ENCODE measurements around the gene TRIM54. TPM values are rescaled to one million over a fixed set of nuclear protein-coding genes. Genes with fewer than 3 reads are reported as not detected.
"Not testable (repeated sequence)": the region's sequence is repeated elsewhere in the genome, so short reads cannot be mapped to it uniquely, and the experiment has no call there.

The TRIM54 gene
- total RNA-seq, 1 experiment from 2014 or later: not detected

DNA sequence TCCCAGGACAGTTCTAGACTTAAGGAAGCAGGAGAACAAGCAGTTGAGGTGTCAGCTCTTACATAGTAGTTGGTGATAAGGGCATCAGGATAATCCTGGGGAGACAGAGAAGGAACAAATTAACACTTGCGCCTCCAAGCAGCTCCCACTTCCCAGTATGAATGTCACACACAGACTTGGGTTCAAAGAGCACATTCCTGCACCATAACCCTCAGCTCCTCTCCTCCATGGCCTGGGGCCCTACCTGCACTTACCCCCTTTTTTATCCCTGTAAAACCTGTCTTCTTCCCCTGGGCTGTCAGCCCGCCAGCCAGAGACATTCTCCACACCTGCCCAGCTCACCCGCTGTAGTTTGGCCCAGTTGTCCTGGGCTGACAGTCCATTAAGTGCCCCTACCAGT, 29.9 kb downstream of the TRIM54 start:
- DNase-seq (ENCODE audit: low read depth): no peak

DNA sequence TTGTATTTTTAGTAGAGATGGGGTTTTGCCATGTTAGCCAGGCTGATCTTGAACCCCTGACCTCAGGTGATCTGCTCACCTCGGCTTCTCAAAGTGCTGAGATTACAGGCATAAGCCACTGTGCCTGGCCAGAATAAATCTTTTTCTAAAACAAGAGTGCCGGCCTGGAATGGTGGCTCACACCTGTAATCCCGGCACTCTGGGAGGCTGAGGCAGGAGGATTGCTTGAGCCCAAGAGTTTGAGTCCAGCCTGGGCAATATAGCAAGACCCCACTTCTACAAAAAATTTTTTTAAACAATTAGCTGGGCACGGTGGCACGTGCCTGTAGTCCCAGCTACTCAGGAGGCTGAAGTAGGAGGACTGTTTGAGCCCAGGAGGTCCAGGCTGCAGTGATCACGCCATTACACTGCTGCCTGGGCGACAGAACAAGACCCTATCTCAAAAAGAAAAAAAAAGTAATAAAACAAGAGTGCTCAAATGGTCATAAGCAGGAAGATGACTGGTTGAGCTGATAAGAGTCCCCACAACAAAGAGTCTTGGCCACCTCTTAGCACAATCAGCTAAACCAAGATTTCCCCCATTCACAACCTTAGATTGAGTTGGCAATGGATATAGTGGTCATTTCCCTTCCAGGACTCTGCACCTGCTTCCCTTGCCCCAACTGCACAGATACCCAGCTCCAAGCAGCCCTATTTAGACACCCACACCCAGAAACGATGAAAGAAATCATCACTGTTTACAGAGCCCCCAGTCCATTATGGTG, 31.8 kb downstream of the TRIM54 start:
- no peak for DNase-seq (ENCODE audit: low read depth)

DNA sequence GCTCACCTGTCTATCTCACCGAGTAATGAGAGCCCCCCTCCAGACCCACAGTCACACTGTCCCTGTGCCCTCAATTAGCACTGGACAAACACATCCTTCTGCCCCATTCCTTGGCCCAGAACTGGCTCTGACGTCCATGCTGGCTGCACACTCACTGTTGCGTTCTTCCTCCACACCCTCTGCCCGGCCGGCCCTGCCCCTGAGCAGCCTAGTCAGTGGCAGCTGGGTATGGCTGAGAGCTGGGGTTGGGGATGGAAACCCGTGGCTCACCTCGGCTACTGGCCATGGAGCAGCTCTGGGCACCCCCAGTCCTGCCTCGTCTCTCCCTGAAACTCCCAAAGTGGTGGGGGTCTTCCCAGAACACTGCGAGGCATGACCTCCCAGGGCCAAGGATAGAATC, 32.5 kb downstream of the TRIM54 start:
- no peak for DNase-seq (ENCODE audit: low read depth)

DNA sequence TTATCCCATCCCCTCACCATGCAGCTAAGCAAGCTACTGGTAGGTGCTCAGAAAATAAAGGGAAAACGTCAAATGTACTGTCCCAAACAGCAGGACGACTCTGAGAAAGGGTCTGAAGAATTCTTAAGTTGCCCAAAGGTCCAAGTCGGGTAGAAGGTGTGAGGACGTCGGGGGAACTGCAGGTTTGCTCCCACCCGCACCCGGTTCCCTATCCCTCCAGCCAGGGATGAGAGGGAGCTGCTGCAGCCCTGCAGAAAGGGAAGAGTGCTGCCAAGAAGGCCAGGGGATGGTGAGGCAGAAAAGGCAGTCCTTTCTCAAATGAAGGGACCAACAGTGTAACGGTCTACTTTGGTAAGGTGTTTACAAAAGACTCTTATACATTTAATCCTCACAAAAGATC, 32.9 kb downstream of the TRIM54 start:
- DNase-seq (ENCODE audit: low read depth): no peak

DNA sequence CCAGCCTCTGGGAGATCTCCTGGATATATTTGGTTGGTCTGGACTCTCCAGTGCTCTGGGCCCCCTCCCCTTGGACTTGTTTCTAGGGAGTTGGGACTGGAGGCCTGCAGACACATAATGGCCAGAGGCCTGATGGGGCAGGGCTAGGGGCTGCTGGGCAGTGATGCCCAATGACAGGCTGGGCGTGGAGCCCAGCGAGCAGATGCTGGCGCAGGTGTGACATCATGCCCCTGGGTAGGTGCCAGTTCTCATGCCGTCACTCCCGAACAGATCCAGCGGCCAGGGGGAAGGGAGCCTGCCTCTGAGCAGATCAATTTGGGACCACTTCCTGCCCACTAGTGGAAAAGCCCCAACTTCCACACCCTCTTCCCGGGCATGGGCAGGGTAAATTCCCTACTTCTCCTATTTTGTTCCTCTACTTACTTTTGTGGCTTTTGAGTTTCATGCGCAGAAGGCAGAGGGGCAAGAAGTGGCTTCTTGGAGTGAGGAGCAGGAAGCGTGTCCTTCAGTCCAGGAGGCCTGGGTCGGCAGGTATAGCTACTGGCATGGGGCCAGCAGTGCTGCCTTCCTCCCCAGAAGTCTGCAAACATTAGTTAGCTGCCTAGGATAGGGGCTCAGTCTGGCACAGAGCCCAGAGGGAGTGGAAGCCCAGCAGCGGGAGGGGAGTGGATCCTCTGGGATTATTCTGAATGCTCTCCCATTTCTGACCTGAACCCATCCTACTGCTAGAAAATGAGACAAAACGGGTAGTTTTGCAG, 34.6 kb downstream of the TRIM54 start:
- DNase-seq (ENCODE audit: low read depth): no peak

DNA sequence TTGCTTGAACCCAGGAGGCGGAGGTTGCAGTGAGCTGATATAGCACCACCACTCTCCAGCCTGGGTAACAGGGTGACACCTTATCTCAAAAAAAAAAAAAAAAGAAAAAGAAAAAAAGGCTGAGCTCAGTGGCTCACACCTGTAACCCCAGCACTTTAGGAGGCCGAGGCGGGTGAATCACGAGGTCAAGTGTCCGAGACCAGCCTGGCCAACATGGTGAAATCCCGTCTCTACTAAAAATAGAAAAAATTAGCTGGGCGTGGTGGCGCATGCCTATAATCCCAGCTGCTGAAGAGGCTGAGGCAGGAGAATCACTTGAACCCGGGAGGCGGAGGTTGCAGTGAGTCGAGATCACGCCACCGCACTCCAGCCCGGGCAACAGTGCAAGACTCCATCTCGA, 37.6 kb downstream of the TRIM54 start:
- not testable (repeated sequence) for DNase-seq (ENCODE audit: low read depth)

DNA sequence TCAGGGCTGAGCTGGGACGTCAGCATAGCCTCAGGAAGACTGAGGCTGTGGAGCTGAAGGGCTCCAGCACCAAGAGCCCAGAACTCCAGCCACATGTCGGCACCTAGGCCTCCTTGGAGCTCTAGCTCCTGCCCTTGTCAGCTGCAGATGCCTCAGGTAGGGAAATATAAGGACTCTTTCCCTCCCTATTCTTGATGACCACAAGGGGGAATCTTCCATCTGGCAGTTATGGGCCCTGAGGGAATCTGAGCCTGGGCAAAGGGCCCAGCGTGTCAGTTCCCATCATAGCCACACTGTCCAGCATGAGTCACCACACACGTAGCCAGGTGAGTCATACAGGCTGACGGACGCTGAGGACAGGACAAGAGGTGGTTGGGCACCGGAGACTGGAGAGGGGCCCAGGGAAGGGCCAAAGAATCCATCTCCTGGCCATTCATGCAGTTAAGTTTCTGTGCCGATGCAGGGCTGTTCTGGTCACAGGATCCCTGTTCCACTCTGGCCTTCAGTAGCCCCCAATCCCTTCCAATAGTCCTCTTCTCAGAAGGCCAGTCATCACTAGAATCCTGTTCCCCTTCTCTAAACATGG, 38.8 kb downstream of the TRIM54 start:
- peak; percentile 99 for DNase-seq (ENCODE audit: low read depth)

DNA sequence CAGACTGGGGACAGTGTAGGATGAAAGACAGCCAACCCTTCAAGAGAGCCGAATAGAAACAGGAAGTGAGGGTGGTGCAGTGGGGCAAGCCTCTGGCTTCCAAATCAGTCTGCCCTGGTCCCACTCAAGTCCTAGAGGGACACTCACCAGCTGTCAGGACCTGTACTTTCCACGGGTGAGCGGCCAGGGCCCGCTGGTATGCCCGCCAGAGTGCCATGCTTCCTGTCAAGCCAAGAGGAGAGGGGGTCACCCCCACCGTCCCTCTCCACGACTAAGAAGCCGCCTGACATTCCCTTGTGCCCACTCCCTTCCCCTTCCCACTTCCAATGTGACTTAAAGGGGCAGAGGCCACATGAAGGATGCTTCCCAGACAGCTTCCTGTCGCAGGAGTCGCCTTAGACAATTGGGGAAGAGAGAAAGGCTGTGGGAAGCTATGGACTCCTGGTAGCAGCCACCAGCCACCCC, 40.1 kb downstream of the TRIM54 start:
- DNase-seq (ENCODE audit: low read depth): no peak

DNA sequence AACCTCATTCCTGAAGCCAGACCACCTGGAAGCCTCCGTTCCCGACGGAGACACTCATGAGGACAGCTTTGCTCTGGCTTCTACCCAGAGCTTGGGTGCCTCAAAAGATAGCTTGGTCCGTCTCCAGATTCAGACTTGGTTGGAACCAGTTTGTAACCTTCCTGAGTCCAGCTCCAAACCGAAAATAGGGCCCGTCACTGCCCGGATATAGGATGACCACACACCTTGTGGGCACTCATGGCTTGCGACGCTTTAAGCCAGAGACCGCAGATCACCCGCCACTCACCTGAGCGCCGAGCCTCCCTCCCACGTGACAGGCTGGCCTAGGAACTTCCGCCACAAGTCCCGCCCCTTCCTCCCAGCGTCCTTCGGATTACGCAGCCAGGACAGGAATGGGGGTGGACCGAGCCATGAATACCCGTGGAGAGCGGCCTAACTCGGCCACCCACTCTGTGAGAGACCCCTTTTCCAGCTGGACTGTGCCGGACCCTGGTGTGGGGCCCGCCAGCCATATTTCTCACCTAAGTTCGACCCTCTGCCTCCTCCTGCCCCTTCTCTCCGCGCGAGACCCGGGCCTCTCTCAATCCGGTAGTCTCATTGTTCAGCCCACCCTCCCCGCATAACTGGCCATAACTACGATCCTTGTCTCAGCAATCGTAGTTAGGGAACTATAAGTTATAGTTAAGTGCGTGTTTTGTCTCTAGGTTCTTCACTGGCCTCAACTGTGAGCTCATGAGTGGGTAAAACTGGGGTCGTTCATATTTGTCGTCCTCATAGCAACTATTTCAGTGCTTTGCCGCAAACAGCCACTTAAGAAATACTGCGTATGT, 40.8 kb downstream of the TRIM54 start, which contains the start of gene MPV17:
Gene MPV17 (minus strand): TSS at position 332 of the 830 bp plus-strand sequence. CDS start 580 bp downstream, outside the sequence.
- peak; percentile 87 for DNase-seq (ENCODE audit: low read depth)

DNA sequence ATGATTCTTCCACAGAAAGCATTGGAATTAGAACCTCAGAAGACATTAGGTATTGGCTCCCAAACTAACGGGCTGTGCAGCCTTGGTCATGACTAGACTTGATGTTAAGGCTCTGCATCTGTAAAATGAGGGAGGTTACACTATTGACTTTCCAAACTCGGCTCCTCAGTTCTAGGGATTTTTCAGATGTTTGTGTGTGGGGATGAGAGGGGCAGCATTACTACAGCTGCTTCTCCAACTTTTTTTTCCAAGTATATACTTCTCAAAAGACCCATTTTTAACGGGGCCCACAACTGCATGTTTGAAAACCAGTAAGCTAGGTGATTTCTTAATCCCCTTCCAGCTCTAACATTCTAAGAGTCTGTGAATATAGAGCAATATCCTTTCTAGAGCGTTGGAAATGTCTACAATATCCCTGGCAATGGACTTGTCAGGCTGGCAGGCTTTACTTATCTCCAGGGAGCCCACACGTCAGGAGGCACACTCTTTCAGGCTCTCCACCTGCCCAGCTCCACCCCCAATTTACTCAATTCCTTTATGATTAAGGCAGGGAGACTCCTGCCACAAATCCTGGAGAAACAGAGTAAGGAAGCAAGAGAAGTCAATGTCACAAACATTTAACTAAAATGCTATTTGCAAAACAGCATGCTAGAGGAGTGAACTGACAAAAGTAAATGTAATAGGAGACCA, 41.5 kb downstream of the TRIM54 start:
- DNase-seq (ENCODE audit: low read depth): no peak

DNA sequence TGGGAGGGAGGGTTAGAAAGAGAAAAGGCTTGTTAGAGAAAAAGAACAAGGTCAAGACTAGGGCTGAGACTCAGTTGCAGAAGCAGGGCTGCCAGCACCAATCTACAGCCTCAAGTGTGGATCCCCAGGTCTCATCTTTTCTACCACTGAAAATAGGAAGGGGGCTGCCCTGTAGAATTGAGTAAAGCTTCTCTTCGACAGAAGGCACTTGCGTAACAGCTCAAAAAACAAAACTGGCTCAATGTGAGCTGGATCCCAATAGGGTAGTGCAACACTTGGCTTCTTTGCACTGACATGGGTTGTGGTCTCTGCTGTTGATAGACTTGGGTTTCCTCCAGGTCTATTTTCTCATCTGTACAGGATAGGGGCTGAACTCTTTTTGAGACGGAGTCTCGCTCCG, 42.5 kb downstream of the TRIM54 start:
- no peak for DNase-seq (ENCODE audit: low read depth)

DNA sequence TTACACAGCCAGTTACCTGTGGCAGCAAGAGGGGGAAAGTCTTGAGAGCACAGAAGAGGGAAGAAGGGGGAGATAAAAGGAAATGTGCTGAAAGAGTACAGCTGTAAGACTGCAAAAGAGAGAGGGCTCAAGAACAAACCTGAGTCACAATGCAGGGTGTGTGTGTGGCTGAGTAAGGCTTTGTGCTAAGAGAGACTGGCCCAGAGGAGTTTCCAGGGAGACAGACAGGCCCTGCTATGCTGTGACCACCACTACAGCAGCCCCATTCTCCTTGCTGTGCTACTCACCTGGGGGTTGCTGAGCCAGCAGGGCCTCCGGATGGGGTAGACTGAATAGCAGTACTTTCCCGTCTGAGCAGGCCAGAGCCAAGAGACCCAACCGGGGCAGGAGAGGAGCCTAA, 53.1 kb downstream of the TRIM54 start:
- DNase-seq (ENCODE audit: low read depth): no peak

DNA sequence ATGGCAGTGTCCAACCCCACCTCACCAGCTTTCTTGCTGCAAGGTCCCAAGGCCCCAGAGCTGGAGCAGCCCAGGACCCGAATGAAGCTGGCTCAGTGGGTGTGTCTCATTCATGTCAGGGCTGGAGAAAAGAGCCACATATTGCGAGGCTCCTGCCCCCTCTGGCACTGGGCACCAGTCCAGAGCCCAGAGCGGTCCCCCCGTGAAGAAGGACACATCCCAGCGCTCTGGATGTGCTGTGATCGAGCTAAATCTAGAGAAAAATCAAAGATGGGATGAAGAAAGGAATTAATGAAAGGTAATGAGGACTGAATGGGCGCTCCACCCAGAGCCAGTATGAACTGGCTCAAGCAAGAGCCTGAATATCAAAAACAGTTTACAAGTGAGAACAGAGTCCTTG, 53.9 kb downstream of the TRIM54 start:
- no peak for DNase-seq (ENCODE audit: low read depth)

DNA sequence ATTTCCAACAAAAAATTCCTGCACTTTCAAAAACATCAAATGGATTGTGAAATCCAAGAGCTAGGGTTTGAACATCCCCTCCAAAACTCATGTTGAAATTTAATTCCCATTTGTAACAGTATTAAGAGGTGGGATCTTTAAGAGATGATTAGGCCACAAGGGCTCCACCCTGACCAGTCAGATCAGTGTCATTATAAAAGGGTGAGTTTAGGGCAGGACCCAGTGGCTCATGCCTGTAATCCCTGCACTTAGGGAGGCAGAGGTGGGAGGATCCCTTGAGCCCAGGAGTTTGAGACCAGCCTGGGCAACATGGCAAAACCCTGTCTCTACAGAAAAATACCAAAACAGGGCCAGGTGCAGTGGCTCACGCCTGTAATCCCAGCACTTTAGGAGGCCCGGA, 65.4 kb downstream of the TRIM54 start:
- no peak for DNase-seq (ENCODE audit: low read depth)

DNA sequence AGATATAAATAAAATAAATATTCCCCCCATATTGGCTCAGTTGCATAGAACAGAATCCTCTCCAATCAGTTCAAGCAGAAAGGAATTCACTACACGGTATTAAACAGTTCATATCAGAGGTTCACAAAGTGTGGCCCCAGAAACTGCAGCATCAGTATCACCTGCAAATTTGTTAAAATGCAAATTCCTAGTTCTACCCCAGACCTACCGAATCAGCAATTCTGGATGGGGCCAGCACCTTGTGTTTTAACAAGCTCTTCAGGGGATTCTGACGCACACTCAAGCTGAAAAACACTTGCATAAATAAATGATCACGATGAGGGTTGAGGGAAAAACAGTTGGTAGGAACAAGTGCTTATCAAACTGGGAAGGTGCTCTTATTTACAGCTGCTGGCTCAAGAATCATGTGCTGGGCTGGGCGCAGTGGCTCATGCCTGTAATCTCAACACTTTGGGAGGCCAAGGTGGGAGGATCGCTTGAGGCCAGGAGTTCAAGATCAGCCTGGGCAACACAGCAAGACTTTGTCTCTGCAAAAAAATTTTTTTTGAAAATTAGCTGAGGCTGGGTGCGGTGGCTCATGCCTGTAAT, 68.0 kb downstream of the TRIM54 start:
- DNase-seq (ENCODE audit: low read depth): no peak

DNA sequence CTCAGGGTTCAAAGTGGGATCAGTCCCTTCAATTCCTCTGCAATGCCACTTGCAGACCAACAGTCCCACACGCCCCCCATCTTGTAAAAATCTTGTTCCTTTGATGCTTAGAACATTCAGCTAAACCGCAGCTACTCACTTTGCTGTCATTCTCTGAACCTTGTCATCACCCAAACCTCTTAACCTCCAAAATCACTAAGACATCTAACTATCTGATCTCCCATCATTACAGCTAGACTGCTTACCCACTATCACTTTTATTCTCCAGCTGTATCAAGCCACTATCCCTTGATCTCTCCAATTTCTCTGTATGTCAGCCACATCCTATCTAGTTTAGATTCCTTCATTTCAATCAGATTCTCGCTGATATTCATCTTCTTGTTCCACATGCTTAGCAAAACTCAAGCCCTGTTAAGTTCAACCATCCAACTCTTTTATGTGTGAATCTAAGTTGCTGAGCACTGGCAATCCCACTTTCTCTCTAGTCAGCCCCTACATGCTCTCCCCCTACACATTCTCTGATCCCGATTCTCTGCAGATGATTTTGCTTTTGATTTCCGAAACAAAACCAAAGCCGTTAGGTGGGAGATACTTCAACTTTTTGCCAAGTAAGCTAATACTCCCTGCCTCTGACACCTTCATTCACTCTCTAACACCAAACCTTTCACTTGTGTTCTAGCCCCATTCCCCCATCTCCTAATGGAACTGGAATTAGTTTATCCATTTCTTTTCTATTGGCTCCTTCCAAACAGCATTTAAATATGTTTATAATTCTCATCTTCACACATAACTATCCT, 69.8 kb downstream of the TRIM54 start:
- no peak for DNase-seq (ENCODE audit: low read depth)

DNA sequence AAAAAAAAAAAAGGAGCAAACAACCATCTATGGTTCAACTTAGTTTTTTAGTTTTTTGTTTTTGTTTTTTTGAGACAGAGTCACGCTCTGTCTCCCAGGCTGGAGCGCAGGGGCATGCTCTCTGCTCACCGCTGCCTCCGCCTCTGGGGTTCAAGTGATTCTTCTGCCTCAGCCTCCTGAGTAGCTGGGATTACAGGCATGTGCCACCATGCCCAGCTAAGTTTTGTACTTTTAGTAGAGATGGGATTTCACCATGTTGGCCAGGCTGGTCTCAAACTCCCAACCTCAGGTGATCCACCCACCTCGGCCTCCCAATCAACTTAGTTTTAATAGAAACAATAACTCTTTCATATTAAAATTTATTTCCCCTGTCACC, 71.1 kb downstream of the TRIM54 start:
- not testable (repeated sequence) for DNase-seq (ENCODE audit: low read depth)

DNA sequence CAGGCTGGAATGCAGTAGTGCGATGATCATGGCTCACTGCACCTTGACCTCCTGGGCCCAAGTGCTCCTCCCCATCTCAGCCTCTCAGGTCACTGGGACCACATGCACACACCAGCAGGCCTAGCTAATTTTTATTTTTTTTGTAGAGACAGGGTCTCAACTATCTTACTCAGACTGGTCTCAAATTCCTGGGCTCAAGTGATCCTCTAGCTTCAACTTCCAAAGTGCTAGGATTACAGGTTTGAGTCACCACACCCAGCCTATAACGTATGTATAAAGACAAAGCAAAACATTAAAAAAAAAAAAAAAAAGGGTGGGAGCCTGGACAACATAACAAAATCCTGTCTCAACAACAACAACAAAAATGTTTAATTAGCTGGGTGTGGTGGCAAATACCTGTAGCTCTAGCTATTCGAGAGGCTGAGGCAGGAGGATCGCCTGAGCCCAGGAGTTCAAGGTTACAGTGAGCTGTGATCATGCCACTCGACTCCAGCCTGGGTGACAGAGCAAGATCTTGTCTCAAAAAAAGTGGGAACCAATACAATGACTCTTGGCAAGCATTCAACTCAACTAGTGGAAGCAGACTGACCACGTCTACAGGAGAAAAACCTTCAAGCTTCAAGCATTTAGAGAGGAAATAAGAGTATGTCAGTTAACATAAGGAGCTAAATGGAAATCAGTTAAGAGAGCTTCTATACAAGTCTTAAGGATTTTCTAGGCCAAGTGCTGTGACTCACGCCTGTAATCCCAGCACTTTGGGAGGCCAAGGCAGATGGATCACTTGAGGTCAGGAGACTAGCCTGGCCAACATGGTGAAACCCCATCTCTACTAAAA, 71.8 kb downstream of the TRIM54 start:
- DNase-seq (ENCODE audit: low read depth): peak; percentile 28

DNA sequence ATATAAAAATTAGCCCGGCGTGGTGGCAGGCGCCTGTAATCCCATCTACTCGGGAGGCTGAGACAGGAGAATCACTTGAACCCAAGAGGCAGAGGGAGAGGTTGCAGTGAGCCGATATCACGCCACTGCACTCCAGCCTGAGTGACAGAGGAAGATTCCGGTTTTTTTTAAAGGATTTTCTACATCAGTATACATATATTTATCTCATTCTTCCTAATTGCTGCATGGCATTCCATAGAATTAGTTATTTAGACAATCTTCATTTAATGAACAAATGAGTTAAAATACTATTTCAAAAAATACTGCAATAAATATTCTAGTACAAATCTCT, 72.3 kb downstream of the TRIM54 start:
- no peak for DNase-seq (ENCODE audit: low read depth)

Data from RPMI7951 (cell line).